Adrenal gland (tissue), 12 donors: ENCODE data around the gene SFTPB. TPM values are rescaled to one million over a fixed set of nuclear protein-coding genes. Genes with fewer than 3 reads are reported as not detected.

Experiments
- DNase-seq, 7 donors: peaks; one replicate each; pipeline ENCODE4 v3.0.0-alpha.2; 2019 to 2020
- H3K27ac ChIP-seq, 5 donors: fragments of 200-600 bp; sonication (generic) in 4 of 5; 1 replicate in 3 of 5; 2 replicates in 2 of 5; pipeline versions ENCODE4 v1.5.1 to v1.8.0; 2016 to 2020; ENCODE audit warnings: mild to moderate bottlenecking in 1 of 5
- H3K27me3 ChIP-seq: fragments of 200-600 bp; 2 replicates; pipeline ENCODE4 v1.8.0; 2021
- H3K36me3 ChIP-seq, 2 donors: fragments of 200-600 bp; replicated peaks in 1 of 2; 1 replicate in 1 of 2; 2 replicates in 1 of 2; pipeline versions ENCODE4 v1.5.1 to v1.8.0; 2018 to 2022
- H3K4me1 ChIP-seq, 2 donors: fragments of 200-600 bp; replicated peaks in 1 of 2; 1 replicate in 1 of 2; 2 replicates in 1 of 2; pipeline versions ENCODE4 v1.5.1 to v1.8.0; 2018 to 2021
- H3K4me3 ChIP-seq, 4 donors: fragments of 200-600 bp; sonication (generic) in 3 of 4; one replicate each; pipeline ENCODE4 v1.5.1; 2016 to 2018
- H3K9me3 ChIP-seq, 3 donors: fragments of 200-600 bp; sonication (generic) in 1 of 3; replicated peaks in 1 of 3; 1 replicate in 2 of 3; 2 replicates in 1 of 3; pipeline versions ENCODE4 v1.5.1 to v1.8.0; 2016 to 2021
- POLR2A ChIP-seq, 2 donors: fragments of 450-650 bp; IDR thresholded peaks; one replicate each; pipeline ENCODE4 v1.6.1; 2017; ENCODE audit warnings: antibody characterized with exemption in 2 of 2, mild to moderate bottlenecking in 2 of 2, moderate library complexity in 1 of 2
- WGBS, 4 donors: extraction: QIAGEN DNeasy Blood & Tissue Kit in 2 of 4; methylation state at CpG; one replicate each; pipeline versions ENCODE4 v1.1.5 to v1.1.7; 2013 to 2017; 5-methylcytosine and 5-hydroxymethylcytosine counted together
- intact Hi-C, 2 donors: fragments of 100-400 bp; cut with DNase I; formaldehyde crosslinking; loops; one replicate each; pipeline versions ENCODE4 v1.14.1 to v1.15.0; 2022 to 2023
- polyA plus RNA-seq, 3 donors: library from polyadenylated mRNA; stranded (reverse); fragments of 200-250 nt in 2 of 3; fragments of 350-450 nt in 1 of 3; fragmentation: Illumina TruSeq in 1 of 3; extraction: RNeasy Lipid Tissue Mini Kit (QIAGEN cat#74804) in 1 of 3; gene quantifications; one replicate each; pipeline ENCODE4 v1.2.3, GENCODE V29; 2013 to 2014
- total RNA-seq, 9 donors: library from RNA; depleted of rRNA in 4 of 9; stranded (reverse); fragments of >200 nt in 4 of 9; fragments of 120-200 nt in 1 of 9; fragmentation: NEBNext Ultra II Directional in 1 of 9; extraction: Animal tissue kit (Norgen Biotek cat#: 25700) in 1 of 9; gene quantifications; one replicate each; pipeline versions ENCODE4 v1.1.0 to v1.2.4, GENCODE V29; 2013 to 2023
- TF ChIP-seq, protein P1 (sequence below), 6 experiments: fragments of 450-650 bp in 4 of 6; fragments of 200-600 bp in 2 of 6; sonication (generic) in 1 of 6; IDR thresholded peaks; 1 replicate in 5 of 6; 2 replicates in 1 of 6; pipeline versions ENCODE4 v1.5.1 to v1.8.0; 2016 to 2021; ENCODE audit warnings: antibody characterized with exemption in 6 of 6, mild to moderate bottlenecking in 2 of 6, moderate library complexity in 1 of 6
- donor health status: healthy with polysubstance abuse.
- donor health status: Bipolar disorder and iron deficiency.
- donor health status: DM: yes; HTN: yes; CAD: no.
- donor health status: DM: no; HTN: no; CAD: no.
- donor health status: DM: no; HTN: no; CAD: no.
- donor health status: DM: yes; HTN: yes; CAD: no.

The SFTPB gene
- total and polyA plus RNA-seq, 12 donors = 0.04 to 21.3 (median 1.4) TPM; not detected in 5

- H3K36me3 ChIP-seq = no peaks in the 10 kb centered on the region
- H3K4me1 ChIP-seq = no peaks in the 10 kb centered on the region
- no peak overlapping the region for H3K27ac ChIP-seq
- H3K9me3 ChIP-seq = no peaks in the 10 kb centered on the region
- TF ChIP-seq, protein P1, sequence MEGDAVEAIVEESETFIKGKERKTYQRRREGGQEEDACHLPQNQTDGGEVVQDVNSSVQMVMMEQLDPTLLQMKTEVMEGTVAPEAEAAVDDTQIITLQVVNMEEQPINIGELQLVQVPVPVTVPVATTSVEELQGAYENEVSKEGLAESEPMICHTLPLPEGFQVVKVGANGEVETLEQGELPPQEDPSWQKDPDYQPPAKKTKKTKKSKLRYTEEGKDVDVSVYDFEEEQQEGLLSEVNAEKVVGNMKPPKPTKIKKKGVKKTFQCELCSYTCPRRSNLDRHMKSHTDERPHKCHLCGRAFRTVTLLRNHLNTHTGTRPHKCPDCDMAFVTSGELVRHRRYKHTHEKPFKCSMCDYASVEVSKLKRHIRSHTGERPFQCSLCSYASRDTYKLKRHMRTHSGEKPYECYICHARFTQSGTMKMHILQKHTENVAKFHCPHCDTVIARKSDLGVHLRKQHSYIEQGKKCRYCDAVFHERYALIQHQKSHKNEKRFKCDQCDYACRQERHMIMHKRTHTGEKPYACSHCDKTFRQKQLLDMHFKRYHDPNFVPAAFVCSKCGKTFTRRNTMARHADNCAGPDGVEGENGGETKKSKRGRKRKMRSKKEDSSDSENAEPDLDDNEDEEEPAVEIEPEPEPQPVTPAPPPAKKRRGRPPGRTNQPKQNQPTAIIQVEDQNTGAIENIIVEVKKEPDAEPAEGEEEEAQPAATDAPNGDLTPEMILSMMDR (IDR thresholded peaks at IDR 0.05) = no peak
- no peak for TF ChIP-seq POLR2A (IDR thresholded peaks at IDR 0.05)
- peak in 1 of 7 donors; percentile 18 for DNase-seq
- intact Hi-C loops = no loop called here
- H3K27me3 ChIP-seq = no peaks in the 10 kb centered on the region
- WGBS, 4 donors = 87 to 95% (median 89%) methylated on average over 6 to 11 of the region's 11 CpGs
- no peak overlapping the region for H3K4me3 ChIP-seq
These were observed 27.1 kb upstream of the SFTPB start for GRCh38 chr2:85695121-85695520.

GRCh38 chr2:85694052-85695025, 26.3 kb upstream of the SFTPB start, which contains the start of gene GNLY:
TSS of gene GNLY (plus strand) at chr2:85694358. CDS start at chr2:85694419, 61 bp downstream.
- H3K4me3 ChIP-seq = no peak within 1 kb of the TSS
- H3K27ac ChIP-seq = no peak within 1 kb of the TSS
- no peaks in the 10 kb centered on the region for H3K4me1 ChIP-seq
- no peaks in the 10 kb centered on the region for H3K9me3 ChIP-seq
- peak in 1 of 7 donors; percentile 41 for DNase-seq
- intact Hi-C loops = no loop called here
- no peaks in the 10 kb centered on the region for H3K36me3 ChIP-seq
- 87 to 95% (median 92%) methylated on average over 7 to 15 of the region's 15 CpGs for WGBS, 4 donors
- H3K27me3 ChIP-seq = no peaks in the 10 kb centered on the region
- TF ChIP-seq, protein P1 (IDR thresholded peaks at IDR 0.05) = no peak
- no peak for TF ChIP-seq POLR2A (IDR thresholded peaks at IDR 0.05)

DNA sequence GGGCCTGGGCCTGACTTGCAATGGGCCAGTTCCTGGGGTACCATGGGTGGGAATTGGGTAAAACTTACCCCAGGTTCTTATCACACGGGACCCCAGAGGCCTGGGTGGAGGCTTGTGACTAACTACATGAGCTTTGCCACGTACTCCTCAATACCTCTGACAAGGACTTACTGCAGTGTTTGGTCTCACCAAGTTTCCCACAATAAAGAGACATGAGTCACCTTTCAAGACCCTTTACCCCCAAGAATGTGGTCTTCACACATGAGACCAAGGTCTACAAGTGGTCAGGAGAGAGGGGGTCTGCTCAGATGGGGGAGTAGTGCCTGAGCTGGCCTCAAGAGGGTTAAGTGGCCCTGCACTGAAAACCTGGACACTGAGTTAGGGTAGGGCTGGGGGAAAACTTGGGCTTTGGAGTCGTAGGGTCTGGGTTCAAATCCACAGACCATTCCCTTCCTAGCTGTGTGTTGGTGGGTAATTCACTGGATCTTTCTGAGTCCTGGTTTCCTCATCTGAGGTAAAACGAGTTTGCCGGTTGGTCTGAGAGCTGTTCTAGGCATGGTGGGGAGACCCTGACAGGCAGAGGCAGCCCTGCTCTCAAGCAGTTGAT, 24.1 kb upstream of the SFTPB start:
- Histone ChIP-seq H3K9me3 (no peaks in the 10 kb centered on the region), H3K4me1 (no peaks in the 10 kb centered on the region), H3K4me3 (no peak overlapping the region), H3K27ac (no peak overlapping the region), H3K27me3 (no peaks in the 10 kb centered on the region), H3K36me3 (no peaks in the 10 kb centered on the region)
- WGBS, 4 donors = 75 to 92% (median 81%) methylated on average over 3 to 5 of the region's 5 CpGs
- no peak for TF ChIP-seq POLR2A (IDR thresholded peaks at IDR 0.05)
- TF ChIP-seq, protein P1 (IDR thresholded peaks at IDR 0.05) = no peak
- DNase-seq = peak in 1 of 7 donors; percentile 18
- intact Hi-C loops = no loop called here

- no peak for TF ChIP-seq POLR2A (IDR thresholded peaks at IDR 0.05)
- TF ChIP-seq, protein P1 (IDR thresholded peaks at IDR 0.05) = no peak
- no peak for DNase-seq
- intact Hi-C loops = no loop called here
- WGBS, 4 donors = 81 to 85% (median 83%) methylated on average over 4 of the region's 4 CpGs
- Histone ChIP-seq H3K36me3 (no peaks in the 10 kb centered on the region), H3K4me1 (no peaks in the 10 kb centered on the region), H3K27me3 (no peaks in the 10 kb centered on the region), H3K4me3 (no peak overlapping the region), H3K27ac (no peak overlapping the region), H3K9me3 (no peaks in the 10 kb centered on the region)
These were observed 22.9 kb upstream of the SFTPB start for GRCh38 chr2:85690932-85691331.
